ENCODE measurements around the gene CYFIP1.

The CYFIP1 gene

DNA sequence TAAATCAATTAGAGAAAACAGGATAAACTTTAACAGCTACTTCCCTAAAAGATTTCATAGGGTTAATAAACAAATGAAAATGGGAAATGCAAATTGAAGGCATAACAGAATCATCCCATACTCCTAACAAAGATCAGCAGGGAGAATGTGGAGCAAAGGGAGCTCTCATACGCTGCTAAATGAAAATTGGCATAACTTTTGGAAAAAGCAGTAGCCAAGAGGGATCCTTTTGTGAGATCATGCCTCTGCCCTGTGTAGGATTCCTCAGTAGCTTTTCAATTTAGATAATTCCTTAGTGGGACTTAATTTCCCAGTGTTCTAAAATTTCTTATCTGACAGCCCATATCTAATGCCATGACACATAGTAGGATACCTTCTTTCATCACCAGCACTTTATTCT, 123.5 kb downstream of the CYFIP1 start:
- TF ChIP-seq, protein P1, sequence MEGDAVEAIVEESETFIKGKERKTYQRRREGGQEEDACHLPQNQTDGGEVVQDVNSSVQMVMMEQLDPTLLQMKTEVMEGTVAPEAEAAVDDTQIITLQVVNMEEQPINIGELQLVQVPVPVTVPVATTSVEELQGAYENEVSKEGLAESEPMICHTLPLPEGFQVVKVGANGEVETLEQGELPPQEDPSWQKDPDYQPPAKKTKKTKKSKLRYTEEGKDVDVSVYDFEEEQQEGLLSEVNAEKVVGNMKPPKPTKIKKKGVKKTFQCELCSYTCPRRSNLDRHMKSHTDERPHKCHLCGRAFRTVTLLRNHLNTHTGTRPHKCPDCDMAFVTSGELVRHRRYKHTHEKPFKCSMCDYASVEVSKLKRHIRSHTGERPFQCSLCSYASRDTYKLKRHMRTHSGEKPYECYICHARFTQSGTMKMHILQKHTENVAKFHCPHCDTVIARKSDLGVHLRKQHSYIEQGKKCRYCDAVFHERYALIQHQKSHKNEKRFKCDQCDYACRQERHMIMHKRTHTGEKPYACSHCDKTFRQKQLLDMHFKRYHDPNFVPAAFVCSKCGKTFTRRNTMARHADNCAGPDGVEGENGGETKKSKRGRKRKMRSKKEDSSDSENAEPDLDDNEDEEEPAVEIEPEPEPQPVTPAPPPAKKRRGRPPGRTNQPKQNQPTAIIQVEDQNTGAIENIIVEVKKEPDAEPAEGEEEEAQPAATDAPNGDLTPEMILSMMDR (IDR thresholded peaks at IDR 0.05; ENCODE audit: low read depth, low read length) = no peak
- no peak for DNase-seq (ENCODE audit: low read depth, low spot score)
- no peak overlapping the region for H3K4me3 ChIP-seq (ENCODE audit: low read depth, low read length)
- in situ Hi-C loops (cut with HindIII; ENCODE audit: low sequenced_read_pairs) = no loop called here

DNA sequence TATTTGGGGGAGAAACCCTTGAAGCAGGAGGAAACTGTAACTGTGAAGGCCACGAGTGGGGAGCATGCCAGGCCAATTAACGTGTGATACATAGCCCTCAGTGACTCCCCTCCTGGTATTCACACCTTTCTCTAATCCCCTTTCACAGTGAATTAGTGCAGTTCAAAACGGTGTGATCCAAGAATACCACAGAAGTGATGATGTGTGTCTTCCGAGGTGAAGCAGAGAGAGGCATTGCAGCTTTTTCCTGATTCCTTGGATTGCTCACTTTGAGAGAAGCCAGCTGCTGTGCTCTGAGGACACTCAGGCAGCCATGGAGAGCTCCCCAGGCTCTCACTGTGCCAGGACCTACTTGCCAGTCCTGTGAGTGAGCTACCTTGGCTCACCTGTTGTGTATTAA, 124.4 kb downstream of the CYFIP1 start:
- no peak overlapping the region for H3K4me3 ChIP-seq (ENCODE audit: low read depth, low read length)
- TF ChIP-seq, protein P1 (IDR thresholded peaks at IDR 0.05; ENCODE audit: low read depth, low read length) = no peak
- no peak for DNase-seq (ENCODE audit: low read depth, low spot score)
- in situ Hi-C loops (cut with HindIII; ENCODE audit: low sequenced_read_pairs) = no loop called here

DNA sequence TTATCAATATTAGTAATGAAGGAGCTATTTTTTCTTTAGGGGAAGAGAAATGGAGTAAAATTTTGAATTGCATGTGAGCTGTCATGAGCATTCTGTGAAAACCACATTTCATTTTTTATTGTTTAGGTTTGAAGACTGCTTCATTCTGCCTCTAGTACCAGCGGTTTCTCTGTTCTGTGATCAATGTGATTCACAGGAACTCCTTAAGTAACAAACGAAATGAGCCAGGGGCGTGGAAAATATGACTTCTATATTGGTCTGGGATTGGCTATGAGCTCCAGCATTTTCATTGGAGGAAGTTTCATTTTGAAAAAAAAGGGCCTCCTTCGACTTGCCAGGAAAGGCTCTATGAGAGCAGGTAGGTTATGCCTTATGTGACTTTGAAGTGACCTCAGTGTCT, 128.7 kb downstream of the CYFIP1 start:
- in situ Hi-C loops (cut with HindIII; ENCODE audit: low sequenced_read_pairs) = no loop called here
- no peak for DNase-seq (ENCODE audit: low read depth, low spot score)
- TF ChIP-seq, protein P1 (IDR thresholded peaks at IDR 0.05; ENCODE audit: low read depth, low read length) = no peak
- H3K4me3 ChIP-seq (ENCODE audit: low read depth, low read length) = no peak overlapping the region

DNA sequence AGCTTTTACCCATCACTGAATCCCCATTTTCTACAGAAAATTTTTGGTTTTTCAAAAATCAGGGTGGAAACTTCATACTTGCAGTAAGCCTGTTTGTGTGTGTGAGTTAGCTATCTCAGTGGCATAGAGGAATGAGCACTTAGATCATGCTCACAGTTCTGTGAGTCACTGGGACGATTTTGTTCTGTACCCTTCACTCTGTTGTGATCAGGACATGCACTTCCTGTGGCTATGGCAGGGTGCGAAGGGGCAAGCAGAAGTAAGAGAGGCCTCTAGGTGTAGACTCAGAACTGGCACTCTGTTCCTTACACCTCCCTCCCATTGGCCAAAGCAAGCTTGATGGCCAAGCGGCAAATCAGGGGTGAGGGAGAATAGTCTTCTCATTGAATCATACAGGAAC, 130.1 kb downstream of the CYFIP1 start:
- no peak for DNase-seq (ENCODE audit: low read depth, low spot score)
- in situ Hi-C loops (cut with HindIII; ENCODE audit: low sequenced_read_pairs) = no loop called here
- TF ChIP-seq, protein P1 (IDR thresholded peaks at IDR 0.05; ENCODE audit: low read depth, low read length) = no peak
- H3K4me3 ChIP-seq (ENCODE audit: low read depth, low read length) = no peak overlapping the region

DNA sequence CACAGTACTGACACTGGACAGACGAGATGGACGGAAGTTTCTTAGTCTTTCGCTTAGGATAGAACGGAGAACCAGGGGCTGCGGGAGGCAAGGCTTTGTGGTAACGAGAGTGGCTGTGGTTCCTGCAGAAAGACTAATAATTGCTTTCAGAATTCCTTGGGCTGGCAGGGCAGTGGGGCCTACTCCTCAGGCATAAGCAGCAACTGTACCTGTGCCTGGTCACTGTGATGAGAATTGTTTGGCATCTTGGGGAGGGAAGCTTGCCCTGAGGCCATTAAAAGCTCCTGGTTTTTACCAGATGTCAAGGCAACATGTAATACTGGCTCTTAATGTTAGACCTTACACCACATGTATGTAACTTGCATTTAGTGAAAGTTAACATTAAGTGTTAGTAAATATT, 134.1 kb downstream of the CYFIP1 start:
- no peak overlapping the region for H3K4me3 ChIP-seq (ENCODE audit: low read depth, low read length)
- in situ Hi-C loops (cut with HindIII; ENCODE audit: low sequenced_read_pairs) = no loop called here
- TF ChIP-seq, protein P1 (IDR thresholded peaks at IDR 0.05; ENCODE audit: low read depth, low read length) = no peak
- DNase-seq (ENCODE audit: low read depth, low spot score) = no peak

DNA sequence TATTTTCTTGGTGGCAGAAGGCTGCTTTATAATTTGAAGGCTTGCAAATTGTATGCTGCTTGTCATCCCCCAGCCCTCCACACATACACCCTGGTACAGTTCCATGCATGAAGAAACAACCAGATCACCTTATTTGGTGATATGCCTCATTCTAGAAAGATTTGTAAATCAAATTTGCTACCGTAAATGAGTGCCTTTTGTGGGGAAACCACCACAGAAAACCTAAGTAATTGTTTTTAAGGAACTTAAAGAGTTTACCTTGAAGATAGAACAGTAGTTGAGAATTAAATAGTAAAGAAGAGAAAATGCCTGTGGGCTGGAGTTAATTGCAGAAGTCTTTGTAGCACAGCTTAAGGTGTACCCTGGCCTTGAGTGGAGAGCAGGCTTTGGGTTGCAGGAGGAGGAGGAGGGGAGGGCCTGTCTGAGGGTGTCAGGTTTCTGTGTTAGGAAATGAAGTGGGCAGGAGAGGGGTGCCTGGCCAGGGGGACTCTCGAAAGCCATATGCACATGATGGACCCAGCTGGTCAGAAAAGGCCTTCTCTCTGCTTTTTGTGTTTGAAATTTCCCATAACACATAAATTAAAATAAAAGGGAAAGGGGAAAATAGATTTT, 134.8 kb downstream of the CYFIP1 start:
- H3K4me3 ChIP-seq (ENCODE audit: low read depth, low read length) = no peak overlapping the region
- peak; percentile 20 for DNase-seq (ENCODE audit: low read depth, low spot score)
- in situ Hi-C loops (cut with HindIII; ENCODE audit: low sequenced_read_pairs) = no loop called here
- TF ChIP-seq, protein P1 (IDR thresholded peaks at IDR 0.05; ENCODE audit: low read depth, low read length) = no peak
